Measurements from ENCODE around the gene PIGS.
"Not testable (repeated sequence)": the region's sequence is repeated elsewhere in the genome, so short reads cannot be mapped to it uniquely, and the experiment has no call there.

Gene PIGS

GRCh38 chr17:28613931-28614381 lies 42.6 kb upstream of the PIGS start, which contains the start of gene RSKR:
Gene RSKR, minus strand, starts transcription at chr17:28614185. Its CDS starts 24 bp downstream, at chr17:28614161.
- POLR2A ChIA-PET, result no interaction called here
- no peak within 1 kb of the TSS for H3K4me3 ChIP-seq (ENCODE audit: low read depth, low read length)
- CTCF ChIA-PET, result interaction anchor here (1.4 to 7.2 kb wide), 6 partner anchors 10 to 119 kb away, joined by 6 to 100 read pairs (median 22); partner anchors contain the start of gene BLTP2
- TF ChIP-seq, protein P1, sequence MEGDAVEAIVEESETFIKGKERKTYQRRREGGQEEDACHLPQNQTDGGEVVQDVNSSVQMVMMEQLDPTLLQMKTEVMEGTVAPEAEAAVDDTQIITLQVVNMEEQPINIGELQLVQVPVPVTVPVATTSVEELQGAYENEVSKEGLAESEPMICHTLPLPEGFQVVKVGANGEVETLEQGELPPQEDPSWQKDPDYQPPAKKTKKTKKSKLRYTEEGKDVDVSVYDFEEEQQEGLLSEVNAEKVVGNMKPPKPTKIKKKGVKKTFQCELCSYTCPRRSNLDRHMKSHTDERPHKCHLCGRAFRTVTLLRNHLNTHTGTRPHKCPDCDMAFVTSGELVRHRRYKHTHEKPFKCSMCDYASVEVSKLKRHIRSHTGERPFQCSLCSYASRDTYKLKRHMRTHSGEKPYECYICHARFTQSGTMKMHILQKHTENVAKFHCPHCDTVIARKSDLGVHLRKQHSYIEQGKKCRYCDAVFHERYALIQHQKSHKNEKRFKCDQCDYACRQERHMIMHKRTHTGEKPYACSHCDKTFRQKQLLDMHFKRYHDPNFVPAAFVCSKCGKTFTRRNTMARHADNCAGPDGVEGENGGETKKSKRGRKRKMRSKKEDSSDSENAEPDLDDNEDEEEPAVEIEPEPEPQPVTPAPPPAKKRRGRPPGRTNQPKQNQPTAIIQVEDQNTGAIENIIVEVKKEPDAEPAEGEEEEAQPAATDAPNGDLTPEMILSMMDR (IDR thresholded peaks at IDR 0.05; ENCODE audit: insufficient read depth, low read length, missing control alignments), result no peak
- DNase-seq (ENCODE audit: low read depth, low spot score), result no peak

DNA sequence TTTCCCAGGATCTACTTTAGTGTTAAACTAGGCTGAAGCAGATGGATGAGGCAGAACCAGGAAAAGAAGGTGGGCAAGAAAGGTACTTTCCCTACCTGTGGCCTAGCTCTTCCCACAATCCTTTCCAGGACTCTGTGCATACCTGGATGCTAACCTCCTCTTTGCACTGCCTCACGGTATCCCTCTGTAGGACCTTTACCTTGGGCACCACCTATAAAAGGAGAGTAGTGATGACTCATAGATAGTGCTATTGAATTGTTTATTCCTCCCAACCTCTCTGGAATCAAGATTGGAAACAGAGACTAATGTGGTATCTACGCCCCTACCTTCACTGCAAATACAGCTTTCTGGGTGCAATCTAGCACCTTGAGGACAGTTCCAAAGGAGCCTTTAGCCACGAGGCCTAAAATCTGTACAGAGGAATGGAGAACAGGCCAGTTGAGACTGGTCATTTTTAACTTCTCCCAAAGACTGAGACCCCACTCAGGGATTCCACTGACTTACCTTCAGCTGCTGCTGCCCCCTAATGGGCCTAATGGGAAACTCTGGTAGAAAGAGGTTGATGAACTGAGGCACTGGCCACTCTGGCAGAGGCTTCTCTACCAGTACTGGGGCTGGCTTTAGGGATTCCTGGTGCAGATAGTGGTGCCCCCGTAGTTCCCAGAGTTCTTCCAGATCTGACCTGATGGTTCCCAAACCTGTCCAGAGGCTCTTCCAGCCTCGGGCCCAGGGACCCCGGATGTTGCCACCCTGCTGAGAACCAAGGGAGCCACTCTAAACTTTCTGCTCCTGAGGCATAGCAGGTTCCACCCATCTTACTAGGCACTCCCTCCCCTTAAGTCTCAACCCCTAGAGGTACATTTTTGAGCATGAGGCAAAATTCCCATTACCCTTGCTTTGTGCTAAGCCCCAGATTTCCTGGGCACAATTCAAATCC lies 41.9 kb upstream of the PIGS start:
- TF ChIP-seq, protein P1 (IDR thresholded peaks at IDR 0.05; ENCODE audit: insufficient read depth, low read length, missing control alignments), result peak; percentile 69
- ChIA-PET POLR2A (no interaction called here), CTCF (interaction anchor here (0.6 to 7.2 kb wide), 26 partner anchors 10 to 347 kb away, joined by 3 to 100 read pairs (median 4); partner anchors contain the start of genes BLTP2, PIGS and SPAG5)
- H3K4me3 ChIP-seq (ENCODE audit: low read depth, low read length), result no peak overlapping the region
- DNase-seq (ENCODE audit: low read depth, low spot score), result no peak

GRCh38 chr17:28612531-28612930 lies 41.2 kb upstream of the PIGS start:
- CTCF ChIA-PET, result interaction anchor here (0.6 to 7.2 kb wide), 26 partner anchors 9 to 346 kb away, joined by 3 to 100 read pairs (median 4); partner anchors contain the start of genes BLTP2, PIGS and SPAG5

DNA sequence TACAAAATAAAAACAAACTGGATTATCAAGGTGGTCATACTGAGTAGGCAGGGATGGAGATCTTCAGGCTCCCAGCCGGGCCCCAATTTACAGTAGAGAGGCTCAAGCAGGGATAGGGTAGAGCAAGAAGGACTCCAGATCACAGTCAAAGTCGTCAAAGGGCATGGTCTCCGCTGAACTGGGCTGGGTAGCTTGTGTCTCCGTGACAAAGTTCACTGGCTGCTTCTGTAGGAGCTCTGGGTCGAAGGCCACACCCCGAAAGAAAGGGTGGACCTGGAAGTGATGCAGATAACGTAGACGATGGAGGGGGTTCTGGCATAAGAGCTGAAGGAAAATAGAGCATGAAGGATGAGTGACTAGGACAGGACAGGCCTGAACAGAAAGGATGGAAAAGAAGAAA lies 39.1 kb upstream of the PIGS start:
- no peak for DNase-seq (ENCODE audit: low read depth, low spot score)
- TF ChIP-seq, protein P1 (IDR thresholded peaks at IDR 0.05; ENCODE audit: insufficient read depth, low read length, missing control alignments), result no peak
- CTCF ChIA-PET, result interaction anchor here (0.9 to 7.2 kb wide), 10 partner anchors 9 to 116 kb away, joined by 3 to 100 read pairs (median 5); partner anchors contain the start of gene BLTP2
- no peak overlapping the region for H3K4me3 ChIP-seq (ENCODE audit: low read depth, low read length)
- POLR2A ChIA-PET, result interaction anchor here (1.1 to 1.3 kb wide), 2 partner anchors 11 to 62 kb away, joined by 3 to 5 read pairs; no protein-coding TSS in a partner anchor

More at GRCh38 chr17:28612531-28612930, 41.2 kb upstream of the PIGS start:
- DNase-seq (ENCODE audit: low read depth, low spot score), result no peak
- TF ChIP-seq, protein P1 (IDR thresholded peaks at IDR 0.05; ENCODE audit: insufficient read depth, low read length, missing control alignments), result no peak
- H3K4me3 ChIP-seq (ENCODE audit: low read depth, low read length), result no peak overlapping the region
- POLR2A ChIA-PET, result no interaction called here

DNA sequence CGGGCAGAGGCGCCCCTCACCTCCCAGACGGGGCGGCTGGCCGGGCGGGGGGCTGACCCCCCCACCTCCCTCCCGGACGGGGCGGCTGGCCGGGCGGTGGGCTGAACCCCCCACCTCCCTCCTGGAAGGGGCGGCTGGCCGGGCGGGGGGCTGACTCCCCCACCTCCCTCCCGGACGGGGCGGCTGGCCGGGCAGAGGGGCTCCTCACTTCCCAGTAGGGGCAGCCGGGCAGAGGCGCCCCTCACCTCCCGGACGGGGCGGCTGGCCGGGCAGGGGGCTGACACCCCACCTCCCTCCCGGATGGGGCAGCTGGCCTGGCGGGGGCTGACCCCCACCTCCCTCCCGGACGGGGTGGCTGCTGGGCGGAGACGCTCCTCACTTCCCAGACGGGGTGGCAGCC lies 32.7 kb upstream of the PIGS start:
- CTCF ChIA-PET, result interaction anchor here (0.6 kb wide), 1 partner anchor 9 kb away, joined by 3 read pairs; no protein-coding TSS in a partner anchor
- H3K4me3 ChIP-seq (ENCODE audit: low read depth, low read length); POLR2A ChIA-PET; DNase-seq (ENCODE audit: low read depth, low spot score): not testable (repeated sequence)

DNA sequence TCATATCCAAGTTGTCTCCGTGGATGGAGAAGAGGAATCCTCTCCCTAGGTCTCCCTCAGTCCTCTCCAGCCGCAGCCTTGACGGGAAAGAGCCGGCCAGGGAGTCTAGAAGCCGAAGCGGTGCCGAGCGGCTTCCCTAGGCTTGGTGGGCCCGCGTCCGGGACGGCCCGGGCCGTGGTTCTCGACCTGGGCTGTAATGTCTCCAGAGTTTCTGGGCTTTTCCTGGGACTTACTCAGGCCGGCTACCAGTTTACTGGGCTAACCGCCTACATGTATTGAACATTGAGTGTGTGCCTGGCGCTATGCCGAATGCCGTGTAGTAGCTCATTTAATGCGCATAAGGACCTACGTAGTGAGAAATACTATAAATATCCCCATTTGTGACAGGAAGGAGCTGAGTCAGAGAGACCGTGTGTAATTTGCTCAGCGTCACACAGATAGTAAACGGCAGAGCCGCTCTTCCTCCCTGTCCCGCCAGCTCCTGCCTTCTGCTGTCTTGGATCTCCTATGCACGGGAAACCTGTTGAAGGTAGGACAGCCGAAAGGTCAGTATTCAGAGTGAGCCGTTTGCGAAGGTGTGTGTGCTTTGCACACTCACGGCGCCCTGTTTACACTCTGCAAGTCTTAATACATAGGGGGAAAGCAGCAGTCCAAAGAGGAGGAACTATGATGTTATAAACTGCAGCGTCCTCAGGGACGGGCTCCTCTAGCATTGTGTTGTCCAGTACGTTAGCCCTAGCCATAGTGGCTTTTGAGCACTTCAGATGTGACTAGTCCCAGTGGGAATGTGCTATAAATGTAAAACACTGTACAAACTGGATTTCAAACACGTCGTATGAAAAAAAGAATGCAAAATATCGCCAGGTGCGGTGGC lies 28.2 kb upstream of the PIGS start:
- H3K4me3 ChIP-seq (ENCODE audit: low read depth, low read length), result peak overlapping the region; percentile 83
- ChIA-PET CTCF (interaction anchor here (1.5 to 2.3 kb wide), 3 partner anchors 10 to 105 kb away, joined by 5 to 9 read pairs (median 6); no protein-coding TSS in a partner anchor), POLR2A (interaction anchor here (1.0 to 1.2 kb wide), 2 partner anchors 12 to 29 kb away, joined by 3 read pairs; no protein-coding TSS in a partner anchor)
- TF ChIP-seq, protein P1 (IDR thresholded peaks at IDR 0.05; ENCODE audit: insufficient read depth, low read length, missing control alignments), result no peak
- DNase-seq (ENCODE audit: low read depth, low spot score), result peak; percentile 63
